Cerebellar nuclear complex (tissue), 1 donor: Measurements from ENCODE around the gene TFDP2.
A peak's percentile ranks its signal among the peaks of the same experiment; 100 is the strongest.
"Not testable (repeated sequence)": the region's sequence is repeated elsewhere in the genome, so short reads cannot be mapped to it uniquely, and the experiment has no call there.

Experiments used
- DNase-seq, 2 experiments: peaks; one replicate each; lab custom pipeline; 2025; lab: John Stamatoyannopoulos, UW

TFDP2 gene, protein sequence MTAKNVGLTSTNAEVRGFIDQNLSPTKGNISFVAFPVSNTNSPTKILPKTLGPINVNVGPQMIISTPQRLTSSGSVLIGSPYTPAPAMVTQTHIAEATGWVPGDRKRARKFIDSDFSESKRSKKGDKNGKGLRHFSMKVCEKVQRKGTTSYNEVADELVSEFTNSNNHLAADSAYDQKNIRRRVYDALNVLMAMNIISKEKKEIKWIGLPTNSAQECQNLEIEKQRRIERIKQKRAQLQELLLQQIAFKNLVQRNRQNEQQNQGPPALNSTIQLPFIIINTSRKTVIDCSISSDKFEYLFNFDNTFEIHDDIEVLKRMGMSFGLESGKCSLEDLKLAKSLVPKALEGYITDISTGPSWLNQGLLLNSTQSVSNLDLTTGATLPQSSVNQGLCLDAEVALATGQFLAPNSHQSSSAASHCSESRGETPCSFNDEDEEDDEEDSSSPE

DNA sequence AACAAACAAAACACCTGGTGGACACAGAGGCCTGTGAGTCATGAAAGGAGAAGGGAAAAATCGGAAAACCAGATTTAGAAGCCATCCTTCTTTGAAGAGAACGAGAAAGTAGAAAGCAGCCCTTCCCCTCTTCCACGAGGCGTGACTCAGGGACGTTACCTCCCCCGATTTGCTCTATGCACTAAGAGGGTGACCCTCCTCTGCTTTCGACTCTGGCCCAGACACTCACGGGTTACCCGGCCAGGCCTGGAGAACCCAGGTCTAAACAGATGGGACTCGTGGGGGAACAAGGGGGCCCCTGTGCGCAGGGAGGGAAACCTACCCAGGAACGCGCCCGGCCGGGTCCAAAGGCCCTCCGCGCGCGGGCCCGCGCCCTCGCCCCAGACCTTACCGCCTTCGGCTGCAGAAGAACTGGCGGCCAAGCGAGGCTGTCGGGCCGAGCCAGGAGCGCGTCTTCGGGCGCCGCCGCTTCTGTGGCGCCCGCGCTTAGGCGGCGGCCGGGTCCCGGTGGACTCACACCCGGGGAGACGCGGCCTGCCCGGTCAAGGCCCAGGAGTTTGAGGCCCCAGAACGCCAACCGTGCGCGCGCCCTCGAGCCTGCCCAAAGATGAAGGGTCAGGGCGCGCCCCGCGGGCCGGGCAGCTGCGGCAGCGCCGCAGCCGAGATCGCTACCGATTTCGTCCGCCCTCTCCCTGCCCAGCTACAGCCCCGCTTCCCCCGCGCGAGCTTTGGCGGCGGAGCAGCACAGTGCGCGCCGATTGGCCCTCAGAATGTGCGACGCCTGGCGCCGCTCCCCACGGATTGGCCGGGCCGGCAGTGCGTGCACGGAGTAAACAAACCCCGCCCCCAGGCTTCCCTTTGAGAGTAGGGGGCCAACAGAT, at the start of gene TFDP2:
TFDP2 (minus strand) TSS at position 753 of the 881 bp plus-strand sequence. CDS start 47,795 bp downstream, outside the sequence.
- peak; percentile 38 to 47 for DNase-seq

GRCh38 chr3:142188846-142189245, 39.5 kb upstream of the TFDP2 start:
- DNase-seq = no peak

DNA sequence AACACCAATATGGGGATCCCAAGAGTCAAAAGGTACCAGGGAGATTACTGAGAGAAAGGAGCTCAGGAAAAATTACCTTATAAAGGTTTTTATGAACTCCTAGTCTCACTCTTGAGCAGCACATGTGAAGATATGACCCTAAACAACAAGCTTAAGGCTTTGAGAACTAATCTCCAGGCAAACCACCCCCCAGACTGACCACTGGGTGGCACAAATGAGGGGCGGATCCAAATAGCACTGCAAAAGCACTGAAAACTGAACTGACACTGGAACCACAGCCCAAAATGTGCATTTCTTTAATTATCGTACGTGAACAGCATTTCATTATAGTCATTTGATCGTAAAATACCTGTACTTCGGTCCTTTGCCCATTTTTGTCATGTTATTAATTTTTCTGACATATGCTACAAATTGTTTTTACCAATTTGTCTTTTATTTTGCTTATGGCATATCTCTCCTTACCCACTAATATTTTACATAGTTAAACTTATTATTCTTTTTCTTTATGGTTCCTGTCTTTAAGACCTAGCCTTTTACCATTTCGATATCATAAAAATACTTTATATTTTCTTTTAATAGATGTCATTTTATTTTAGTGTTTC, 31.5 kb upstream of the TFDP2 start:
- no peak for DNase-seq

- DNase-seq = no peak
These were observed 26.1 kb upstream of the TFDP2 start for GRCh38 chr3:142175478-142175877.

- no peak for DNase-seq
These were observed 25.2 kb upstream of the TFDP2 start for GRCh38 chr3:142174559-142174958.

- DNase-seq = no peak
These were observed 19.2 kb upstream of the TFDP2 start for GRCh38 chr3:142168514-142168913.

DNA sequence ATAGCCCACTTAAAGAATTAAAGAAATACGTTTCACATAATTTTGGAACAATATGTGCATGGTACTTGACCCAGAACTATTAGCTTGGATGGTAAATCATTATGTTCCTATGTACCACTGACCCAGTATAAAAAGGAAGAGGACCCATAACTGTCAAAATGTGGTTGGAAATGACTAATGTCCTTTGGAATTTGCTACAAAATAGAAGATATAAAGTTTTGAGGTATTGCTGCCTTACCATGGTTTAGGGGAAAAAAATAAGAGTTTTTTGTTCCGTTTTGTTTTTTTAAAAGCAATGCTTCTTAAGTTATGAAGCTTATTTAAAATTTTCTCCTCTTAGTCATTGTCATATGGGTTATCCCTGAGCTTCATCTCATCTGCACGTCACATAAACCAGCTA, 15.8 kb upstream of the TFDP2 start:
- no peak for DNase-seq

DNA sequence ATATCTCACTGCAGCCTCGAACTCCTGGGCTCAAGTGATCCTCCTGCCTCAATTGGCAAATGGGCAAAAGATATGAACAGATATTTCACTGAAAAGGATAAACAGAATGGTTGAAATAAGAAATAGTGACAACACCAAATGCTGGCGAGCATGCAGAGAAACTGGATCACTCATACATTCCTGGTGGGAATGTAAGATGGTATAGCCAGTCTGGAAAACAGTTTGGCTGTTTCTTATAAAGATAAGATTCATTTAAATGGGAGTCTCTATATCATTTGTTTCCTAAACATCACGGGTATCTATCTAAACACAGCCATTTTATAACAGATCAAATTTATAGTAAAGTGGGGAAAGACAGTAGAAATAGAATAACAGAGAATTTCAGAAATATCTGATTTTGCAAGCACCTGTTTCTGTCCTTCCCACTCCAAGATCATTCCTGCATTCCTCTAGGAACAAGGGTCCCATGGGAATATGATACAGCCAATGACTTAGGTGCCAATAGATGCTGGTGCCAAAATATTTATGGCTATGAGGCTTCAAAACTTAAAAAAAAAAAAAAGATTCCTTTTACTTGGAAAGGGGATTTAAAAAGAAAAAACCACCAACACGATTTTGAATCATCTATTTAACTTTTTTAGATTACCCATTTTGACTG, 9.9 kb upstream of the TFDP2 start:
- no peak for DNase-seq

DNA sequence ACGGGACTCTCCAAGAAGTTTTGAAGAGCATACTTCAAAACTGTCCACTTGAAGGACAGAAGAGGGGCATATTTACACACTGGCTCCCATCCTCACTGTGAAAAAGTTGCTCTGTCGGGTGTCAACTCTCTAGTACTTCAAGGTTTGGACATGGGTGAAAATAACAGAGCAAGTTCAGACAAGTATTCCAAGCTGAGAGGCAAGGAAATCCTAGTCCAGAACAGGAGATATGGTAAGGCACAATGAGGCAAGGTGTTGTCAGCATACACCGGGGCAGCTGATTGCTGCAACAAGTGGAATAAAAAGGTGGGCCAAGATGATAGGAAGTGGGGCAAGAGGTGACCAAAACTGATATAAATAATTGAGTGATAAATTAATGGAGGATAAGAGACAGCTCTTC, 4.8 kb upstream of the TFDP2 start:
- no peak for DNase-seq

DNA sequence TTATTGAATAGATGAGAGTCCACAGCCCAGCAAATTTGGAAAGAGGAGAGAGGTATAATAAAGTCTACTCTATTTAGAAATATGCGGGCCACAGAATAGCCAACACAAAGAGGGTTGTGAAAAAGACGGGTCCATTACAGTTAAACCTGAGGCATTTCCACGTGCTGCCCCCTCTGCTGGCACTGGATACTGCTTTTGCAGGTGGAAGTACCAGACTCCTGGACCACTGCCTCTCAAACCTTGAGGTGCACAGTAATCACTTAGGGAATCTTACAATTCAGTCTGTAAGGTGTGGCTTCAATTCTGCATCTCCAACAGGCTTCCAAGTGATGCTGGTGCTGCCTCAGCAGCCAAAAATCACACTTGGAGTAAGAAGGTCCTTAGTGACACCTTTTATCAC, 3.0 kb upstream of the TFDP2 start:
- DNase-seq = no peak

DNA sequence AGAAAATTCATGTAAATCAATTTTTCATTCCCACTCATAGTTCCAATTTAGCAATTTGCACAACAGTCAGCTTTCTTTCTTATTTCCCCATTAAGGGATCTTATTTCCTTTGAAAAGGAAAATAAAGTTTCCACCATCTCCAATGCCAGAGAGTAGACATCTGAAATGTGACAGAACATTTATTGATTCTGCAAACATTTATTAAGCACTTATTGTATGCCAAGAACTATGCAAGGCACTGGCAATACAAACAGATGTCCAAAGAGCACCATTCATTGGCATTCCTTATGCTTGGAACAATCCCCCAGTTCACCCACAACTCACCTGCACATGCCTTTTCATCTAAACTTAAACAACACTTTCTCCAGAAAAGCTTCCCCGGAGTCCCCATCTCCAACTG, 2.5 kb upstream of the TFDP2 start:
- no peak for DNase-seq

DNA sequence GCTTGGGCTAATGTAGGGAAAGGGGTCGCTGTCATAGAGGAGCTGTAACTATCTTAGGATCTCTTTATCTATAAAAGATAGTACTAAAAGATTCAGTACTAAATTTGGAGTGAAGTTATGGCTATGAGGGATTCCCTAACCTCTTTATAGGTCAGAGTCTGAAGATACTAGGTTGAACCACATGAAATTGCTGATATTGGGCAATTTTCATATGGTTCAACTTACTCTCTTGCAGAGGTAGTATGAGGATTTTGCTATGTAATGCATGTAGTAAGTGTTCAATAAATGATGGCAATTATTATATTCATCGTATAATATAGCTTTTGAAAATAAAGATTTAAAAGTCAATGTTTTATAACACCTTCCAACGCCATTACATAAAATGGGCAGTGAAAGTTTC, 1.9 kb upstream of the TFDP2 start:
- DNase-seq = no peak

DNA sequence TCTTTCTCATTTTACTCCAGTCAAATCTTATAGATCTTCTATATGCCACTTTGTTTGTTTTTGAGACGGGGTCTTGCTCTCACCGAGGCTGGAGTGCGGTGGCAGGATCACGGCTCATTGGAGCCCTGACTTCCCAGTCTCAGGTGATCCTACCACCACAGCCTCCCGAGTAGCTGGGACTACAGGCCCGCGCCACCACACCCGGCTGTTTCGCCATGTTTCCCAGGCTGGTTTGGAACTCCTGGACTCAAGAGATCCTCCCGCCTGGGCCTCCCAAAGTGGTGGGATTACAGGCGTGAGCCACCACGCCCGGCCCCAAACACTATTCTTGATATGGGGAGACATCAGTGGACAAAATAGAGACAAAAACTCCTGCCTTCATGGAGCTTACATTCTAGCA, 927 bp upstream of the TFDP2 start:
- DNase-seq = no peak

- DNase-seq = no peak
These were observed 289 bp upstream of the TFDP2 start for GRCh38 chr3:142149673-142149992.

GRCh38 chr3:142148044-142148791, 1.1 kb downstream of the TFDP2 start:
- DNase-seq = no peak

DNA sequence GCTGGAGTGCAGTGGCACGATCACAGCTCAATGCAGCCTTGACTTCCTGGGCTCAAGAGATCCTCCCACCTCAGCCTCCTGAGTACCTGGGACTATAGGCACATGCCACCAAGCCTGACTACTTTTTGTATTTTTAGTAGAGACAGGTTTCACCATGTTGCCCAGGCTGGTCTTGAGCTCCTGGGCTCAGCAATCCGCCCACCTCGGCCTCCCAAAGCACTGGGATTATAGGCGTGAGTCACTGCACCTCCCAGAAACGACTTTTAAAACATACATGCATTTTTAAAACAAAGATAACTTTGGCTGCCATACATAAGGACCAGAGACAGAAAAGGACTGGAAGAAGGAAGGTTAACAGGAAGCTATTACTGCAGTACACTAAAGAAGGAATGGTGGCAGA, 4.8 kb downstream of the TFDP2 start:
- not testable (repeated sequence) for DNase-seq

DNA sequence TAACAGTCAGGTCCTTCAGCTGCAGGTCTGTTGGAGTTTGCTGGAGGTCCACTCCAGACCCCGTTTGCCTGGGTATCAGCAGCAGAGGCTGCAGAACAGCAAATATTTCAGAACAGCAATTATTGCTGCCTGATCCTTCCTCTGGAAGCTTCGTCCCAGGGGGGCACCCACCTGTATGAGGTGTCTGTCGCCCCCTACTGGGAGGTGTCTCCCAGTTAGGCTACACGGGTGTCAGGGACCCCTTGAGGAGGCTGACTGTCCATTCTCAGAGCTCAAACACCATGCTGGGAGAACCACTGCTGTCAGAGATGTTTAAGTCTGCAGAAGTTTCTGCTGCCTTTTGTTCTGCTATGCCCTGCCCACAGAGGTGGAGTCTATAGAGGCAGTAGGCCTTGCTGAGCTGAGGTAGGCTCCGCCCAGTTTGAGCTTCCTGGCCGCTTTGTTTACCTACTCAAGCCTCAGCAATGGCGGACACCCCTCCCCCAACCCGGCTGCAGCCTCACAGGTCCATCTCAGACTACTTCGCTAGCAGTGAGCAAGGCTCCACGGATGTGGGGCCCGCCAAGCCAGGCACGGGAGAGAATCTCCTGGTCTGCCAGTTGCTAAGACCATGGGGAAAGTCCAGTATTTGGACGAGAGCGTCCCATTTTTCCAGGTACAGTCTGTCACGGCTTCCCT, 8.6 kb downstream of the TFDP2 start:
- not testable (repeated sequence) for DNase-seq

DNA sequence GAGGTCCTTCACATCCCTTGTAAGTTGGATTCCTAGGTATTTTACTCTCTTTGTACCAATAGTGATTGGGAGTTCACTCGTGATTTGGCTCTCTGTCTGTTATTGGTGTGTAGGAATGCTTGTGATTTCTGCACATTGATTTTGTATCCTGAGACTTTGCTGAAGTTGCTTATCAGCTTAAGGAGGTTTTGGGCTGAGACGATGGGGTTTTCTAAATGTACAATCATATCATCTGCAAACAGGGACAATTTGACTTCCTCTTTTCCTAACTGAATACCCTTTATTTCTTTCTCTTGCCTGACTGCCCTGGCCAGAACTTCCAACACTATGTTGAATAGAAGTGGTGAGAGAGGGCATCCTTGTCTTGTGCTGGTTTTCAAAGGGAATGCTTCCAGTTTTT, 12.3 kb downstream of the TFDP2 start:
- DNase-seq = not testable (repeated sequence)

DNA sequence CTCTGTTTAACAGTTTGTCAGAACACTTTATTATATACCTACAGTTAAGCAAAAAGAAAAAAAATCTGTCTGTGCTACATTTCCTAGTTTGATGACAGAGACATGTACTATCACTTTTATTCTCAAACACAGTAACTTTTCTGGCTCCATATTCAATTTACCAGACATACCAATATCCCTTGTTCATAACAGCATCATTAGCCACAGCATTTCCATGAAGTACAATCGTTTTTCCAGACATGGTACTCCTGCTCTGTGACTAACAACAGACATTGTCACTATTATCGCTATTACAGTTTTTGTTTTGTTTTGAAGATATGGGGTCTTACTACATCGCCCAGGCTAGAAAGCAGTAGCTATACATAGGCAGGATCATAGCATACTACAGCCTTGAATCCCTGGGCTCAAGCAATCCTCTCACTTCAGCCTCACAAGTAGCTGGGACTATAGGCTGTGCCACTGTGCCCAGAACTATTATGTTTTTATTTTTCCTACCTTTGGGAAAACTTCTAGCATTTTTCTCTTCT, 14.5 kb downstream of the TFDP2 start:
- DNase-seq = no peak

GRCh38 chr3:142129516-142130171, 19.7 kb downstream of the TFDP2 start:
- no peak for DNase-seq
